ENCODE data around the gene STXBP6. TPM values are rescaled to one million over a fixed set of nuclear protein-coding genes. Genes with fewer than 3 reads are reported as not detected.

Gene STXBP6
- total and polyA plus RNA-seq, 2 of the 13 experiments (the other 11 are each of a cell fraction or from before 2014, with no cell fraction given): 35.3 to 42.8 TPM

GRCh38 chr14:24816011-24816928 lies 233.7 kb downstream of the STXBP6 start (continued):
- TF ChIP-seq ZNF503 (CRISPR knock-in tag; IDR thresholded peaks at IDR 0.05) (peak; percentile 93; the same call in 1 of the 2 replicates), ZMYM2 (CRISPR knock-in tag; IDR thresholded peaks at IDR 0.05) (peak; percentile 71), GMEB2 (CRISPR knock-in tag; IDR thresholded peaks at IDR 0.05; ENCODE audit: low read depth) (no peak), MAX (IDR thresholded peaks at IDR 0.05) (no peak), ZNF607 (CRISPR knock-in tag; IDR thresholded peaks at IDR 0.05; ENCODE audit: borderline replicate concordance) (no peak; the same call in 1 of the 2 replicates), CTCF (CRISPR knock-in tag; IDR thresholded peaks at IDR 0.05) (0 out of 2 replicates have a peak, but pooled peaks have one; percentile 20), NR3C1 (CRISPR knock-in tag; IDR thresholded peaks at IDR 0.05) (no peak), NRL (CRISPR knock-in tag; IDR thresholded peaks at IDR 0.05; ENCODE audit: borderline replicate concordance) (no peak; the same call in 1 of the 2 replicates), TBX3 (IDR thresholded peaks at IDR 0.05; ENCODE audit: borderline replicate concordance) (peak; percentile 80; the same call in 1 of the 2 replicates), NR2F6 (IDR thresholded peaks at IDR 0.05) (peak; percentile 88), NR2F6 (CRISPR knock-in tag; IDR thresholded peaks at IDR 0.05) (peak; percentile 94), PAX8 (CRISPR knock-in tag; IDR thresholded peaks at IDR 0.05; ENCODE audit: borderline replicate concordance) (no peak), SNAPC5 (CRISPR knock-in tag; IDR thresholded peaks at IDR 0.05; ENCODE audit: borderline replicate concordance) (0 out of 2 replicates have a peak, but pooled peaks have one; percentile 46), NKX3-1 (CRISPR knock-in tag; IDR thresholded peaks at IDR 0.05) (peak; percentile 62; the same call in 1 of the 2 replicates), ELF3 (CRISPR knock-in tag; IDR thresholded peaks at IDR 0.05) (peak; percentile 92), YY1 (IDR thresholded peaks at IDR 0.05; ENCODE audit: insufficient read depth, insufficient replicate concordance, low read depth, low read length) (peak; percentile 12), NCOA1 (CRISPR knock-in tag; IDR thresholded peaks at IDR 0.05) (peak; percentile 15), SPEN (CRISPR knock-in tag; IDR thresholded peaks at IDR 0.05; ENCODE audit: low read depth) (peak; percentile 68; the same call in 1 of the 2 replicates), ARNT (IDR thresholded peaks at IDR 0.05) (no peak), EZH2 (conservative IDR thresholded peaks at IDR 0.05; ENCODE audit: low read depth, low read length) (no peak), ZNF644 (CRISPR knock-in tag; IDR thresholded peaks at IDR 0.05; ENCODE audit: low read depth) (peak; percentile 99), IRX3 (CRISPR knock-in tag; IDR thresholded peaks at IDR 0.05; ENCODE audit: borderline replicate concordance, low read depth) (no peak), REL (CRISPR knock-in tag; conservative IDR thresholded peaks at IDR 0.05) (no peak), AHR (CRISPR knock-in tag; IDR thresholded peaks at IDR 0.05) (no peak)

Measured in HepG2 (cell line).